ENCODE data around the gene BIRC3. TPM values are rescaled to one million over a fixed set of nuclear protein-coding genes. Genes with fewer than 3 reads are reported as not detected.

Gene BIRC3
- total RNA-seq, 2 experiments from 2014 or later = 27.2 to 66.9 TPM

GRCh38 chr11:102276362-102276761, 40.9 kb upstream of the BIRC3 start:
- intact Hi-C loops (cut with micrococcal nuclease; ENCODE audit: unreplicated experiment) = no loop called here
- CTCF ChIA-PET (ENCODE audit: unreplicated experiment) = no interaction called here
- no peak for DNase-seq (ENCODE audit: low spot score)
- Histone ChIP-seq H4K20me1 (ENCODE audit: insufficient read depth, low read length) (no peaks in the 10 kb centered on the region), H3K79me2 (ENCODE audit: insufficient read depth, low read depth, low read length) (no peaks in the 10 kb centered on the region), H3K9me2 (ENCODE audit: insufficient read depth, low read length) (no peaks in the 10 kb centered on the region), H3K4me1 (ENCODE audit: insufficient read depth, low read length, poor library complexity, severe bottlenecking) (no peaks in the 10 kb centered on the region), H3K4me3 (ENCODE audit: low read depth, low read length, poor library complexity, severe bottlenecking) (no peak overlapping the region), H3K4me2 (ENCODE audit: low read length) (no peak overlapping the region), H3K36me3 (ENCODE audit: insufficient read depth, low read length) (no peaks in the 10 kb centered on the region), H3K27ac (ENCODE audit: low read depth, low read length, poor library complexity, severe bottlenecking) (no peak overlapping the region), H3K9me3 (ENCODE audit: low read length) (no peaks in the 10 kb centered on the region), H2AFZ (ENCODE audit: low read length) (no peak overlapping the region)
- POLR2A ChIA-PET = no interaction called here
- no TSS peak for BruUV-seq (replicated peaks)
- no peak for TF ChIP-seq EZH2phosphoT487 (IDR thresholded peaks at IDR 0.05; ENCODE audit: borderline replicate concordance, low read depth, low read length)
- no peak for TF ChIP-seq CTCF (conservative IDR thresholded peaks at IDR 0.05; ENCODE audit: low read length)

- Histone ChIP-seq H4K20me1 (ENCODE audit: insufficient read depth, low read length) (no peaks in the 10 kb centered on the region), H3K36me3 (ENCODE audit: insufficient read depth, low read length) (no peaks in the 10 kb centered on the region), H3K9me3 (ENCODE audit: low read length) (no peaks in the 10 kb centered on the region), H3K27ac (ENCODE audit: low read depth, low read length, poor library complexity, severe bottlenecking) (no peak overlapping the region), H3K4me3 (ENCODE audit: low read depth, low read length, poor library complexity, severe bottlenecking) (no peak overlapping the region), H3K4me2 (ENCODE audit: low read length) (no peak overlapping the region), H2AFZ (ENCODE audit: low read length) (no peak overlapping the region), H3K4me1 (ENCODE audit: insufficient read depth, low read length, poor library complexity, severe bottlenecking) (no peaks in the 10 kb centered on the region), H3K79me2 (ENCODE audit: insufficient read depth, low read depth, low read length) (no peaks in the 10 kb centered on the region), H3K9me2 (ENCODE audit: insufficient read depth, low read length) (no peaks in the 10 kb centered on the region)
- no TSS peak for BruUV-seq (replicated peaks)
- intact Hi-C loops (cut with micrococcal nuclease; ENCODE audit: unreplicated experiment) = no loop called here
- no peak for DNase-seq (ENCODE audit: low spot score)
- TF ChIP-seq CTCF (conservative IDR thresholded peaks at IDR 0.05; ENCODE audit: low read length) (no peak), EZH2phosphoT487 (IDR thresholded peaks at IDR 0.05; ENCODE audit: borderline replicate concordance, low read depth, low read length) (no peak)
- ChIA-PET CTCF (ENCODE audit: unreplicated experiment) (no interaction called here), POLR2A (no interaction called here)
Observed at GRCh38 chr11:102276783-102277182, 40.5 kb upstream of the BIRC3 start.

- no peaks in the 10 kb centered on the region for H3K79me2 ChIP-seq (ENCODE audit: insufficient read depth, low read depth, low read length)
- intact Hi-C loops (cut with micrococcal nuclease; ENCODE audit: unreplicated experiment) = loop anchor here (10.0 kb wide), 1 partner anchor 365 kb away; the partner anchor contains the start of genes ANGPTL5 and CEP126
- ChIA-PET POLR2A (interaction anchor here (0.8 to 1.4 kb wide), 4 partner anchors 10 to 279 kb away, joined by 3 to 9 read pairs (median 5); no protein-coding TSS in a partner anchor), CTCF (ENCODE audit: unreplicated experiment) (no interaction called here)
- H3K4me2 ChIP-seq (ENCODE audit: low read length) = peak overlapping the region; percentile 2; the same call in 1 of the 2 replicates
- no peaks in the 10 kb centered on the region for H3K4me1 ChIP-seq (ENCODE audit: insufficient read depth, low read length, poor library complexity, severe bottlenecking)
- no peaks in the 10 kb centered on the region for H3K36me3 ChIP-seq (ENCODE audit: insufficient read depth, low read length)
- no peaks in the 10 kb centered on the region for H4K20me1 ChIP-seq (ENCODE audit: insufficient read depth, low read length)
- H3K27ac ChIP-seq (ENCODE audit: low read depth, low read length, poor library complexity, severe bottlenecking) = no peak overlapping the region
- H3K9me2 ChIP-seq (ENCODE audit: insufficient read depth, low read length) = no peaks in the 10 kb centered on the region
- TF ChIP-seq EZH2phosphoT487 (IDR thresholded peaks at IDR 0.05; ENCODE audit: borderline replicate concordance, low read depth, low read length) (no peak), CTCF (conservative IDR thresholded peaks at IDR 0.05; ENCODE audit: low read length) (no peak)
- no peak for DNase-seq (ENCODE audit: low spot score)
- peak overlapping the region; percentile 35; the same call in 1 of the 2 replicates for H2AFZ ChIP-seq (ENCODE audit: low read length)
- H3K4me3 ChIP-seq (ENCODE audit: low read depth, low read length, poor library complexity, severe bottlenecking) = no peak overlapping the region
- no peaks in the 10 kb centered on the region for H3K9me3 ChIP-seq (ENCODE audit: low read length)
- no TSS peak for BruUV-seq (replicated peaks)
Observed at GRCh38 chr11:102279641-102280170, 37.6 kb upstream of the BIRC3 start.
